Transverse colon (tissue), 3 donors: ENCODE results near the gene DCST2.

ENCODE experiments used
- POLR2A ChIP-seq: fragments of 450-650 bp; IDR thresholded peaks from one replicate; pipeline ENCODE4 v1.6.1; 2016; ENCODE audit warnings: antibody characterized with exemption, mild to moderate bottlenecking, moderate library complexity
- TF ChIP-seq, protein P1 (sequence below), 5 experiments: fragments of 200-600 bp in 3 of 5; fragments of 450-650 bp in 2 of 5; sonication (generic) in 3 of 5; IDR thresholded peaks; 1 replicate in 2 of 5; 2 replicates in 3 of 5; pipeline ENCODE4 v1.5.1; 2016 to 2017; ENCODE audit warnings: antibody characterized with exemption in 5 of 5, inconsistent platforms in 3 of 5, mild to moderate bottlenecking in 2 of 5, moderate library complexity in 1 of 5

DNA sequence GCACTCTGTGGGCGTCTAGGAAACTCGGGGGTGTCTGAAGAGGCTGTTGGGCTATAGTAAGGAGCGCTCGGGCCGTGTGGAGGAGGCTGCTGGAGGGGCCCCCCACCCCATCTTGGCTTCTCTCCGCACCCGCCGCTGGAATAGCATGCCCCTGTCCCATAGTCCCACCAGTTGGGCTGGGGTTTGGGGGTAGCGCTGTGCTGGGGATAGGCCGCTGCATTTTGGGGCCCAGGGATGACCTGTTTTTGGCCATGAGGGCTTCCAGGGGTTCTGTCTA, 45.6 kb upstream of the DCST2 start:
- TF ChIP-seq, protein P1, sequence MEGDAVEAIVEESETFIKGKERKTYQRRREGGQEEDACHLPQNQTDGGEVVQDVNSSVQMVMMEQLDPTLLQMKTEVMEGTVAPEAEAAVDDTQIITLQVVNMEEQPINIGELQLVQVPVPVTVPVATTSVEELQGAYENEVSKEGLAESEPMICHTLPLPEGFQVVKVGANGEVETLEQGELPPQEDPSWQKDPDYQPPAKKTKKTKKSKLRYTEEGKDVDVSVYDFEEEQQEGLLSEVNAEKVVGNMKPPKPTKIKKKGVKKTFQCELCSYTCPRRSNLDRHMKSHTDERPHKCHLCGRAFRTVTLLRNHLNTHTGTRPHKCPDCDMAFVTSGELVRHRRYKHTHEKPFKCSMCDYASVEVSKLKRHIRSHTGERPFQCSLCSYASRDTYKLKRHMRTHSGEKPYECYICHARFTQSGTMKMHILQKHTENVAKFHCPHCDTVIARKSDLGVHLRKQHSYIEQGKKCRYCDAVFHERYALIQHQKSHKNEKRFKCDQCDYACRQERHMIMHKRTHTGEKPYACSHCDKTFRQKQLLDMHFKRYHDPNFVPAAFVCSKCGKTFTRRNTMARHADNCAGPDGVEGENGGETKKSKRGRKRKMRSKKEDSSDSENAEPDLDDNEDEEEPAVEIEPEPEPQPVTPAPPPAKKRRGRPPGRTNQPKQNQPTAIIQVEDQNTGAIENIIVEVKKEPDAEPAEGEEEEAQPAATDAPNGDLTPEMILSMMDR (IDR thresholded peaks at IDR 0.05) = no peak
- no peak for TF ChIP-seq POLR2A
